PC-3 (cell line): ENCODE data around the gene CXorf65. TPM values are rescaled to one million over a fixed set of nuclear protein-coding genes. Genes with fewer than 3 reads are reported as not detected.

ENCODE experiments used
- ATAC-seq: fragments of 200-7000 bp; cut with Tn5 transposase; 2 replicates; pipeline ENCODE4 v1.9.1; 2020; ENCODE audit warnings: mild to moderate bottlenecking, moderate library complexity
- BruUV-seq: library from RNA; stranded (reverse); fragments of 400-500 nt; replicated peaks from 2 replicates; lab custom pipeline; 2021; lab: Mats Ljungman, UMichigan
- CTCF ChIA-PET: fragments of 300-600 bp; sonication (Branson Sonifier 250); formaldehyde crosslinking; loops from one replicate; lab custom pipeline; 2022; ENCODE audit warnings: antibody characterized with exemption; lab: Charles Lee
- POLR2A ChIA-PET: fragments of 300-600 bp; sonication (Branson Sonifier 250); formaldehyde crosslinking; loops from one replicate; lab custom pipeline; 2022; ENCODE audit warnings: antibody characterized with exemption; ENCODE audit not compliant: unreplicated experiment; lab: Charles Lee
- DNase-seq: peaks from one replicate; pipeline ENCODE4 v3.0.0-alpha.2; 2015
- H2AFZ ChIP-seq: fragments of 300-600 bp; sonication (generic); 2 replicates; pipeline ENCODE4 v1.6.0; 2016; ENCODE audit warnings: antibody characterized with exemption, low read length
- H3F3A ChIP-seq: fragments of 300-600 bp; sonication (generic); one replicate; pipeline ENCODE4 v1.6.0; 2017; ENCODE audit warnings: antibody characterized with exemption, low read length, control low read depth, mild to moderate bottlenecking; ENCODE audit not compliant: unreplicated experiment
- H3K27ac ChIP-seq: fragments of 300-600 bp; sonication (generic); 2 replicates; pipeline ENCODE4 v1.5.1; 2016; ENCODE audit warnings: mild to moderate bottlenecking, low read length
- H3K27me3 ChIP-seq: fragments of 300-600 bp; sonication (generic); 2 replicates; pipeline ENCODE4 v1.6.1; 2016; ENCODE audit warnings: low read length, mixed read lengths
- H3K36me3 ChIP-seq: fragments of 300-600 bp; sonication (generic); 2 replicates; pipeline ENCODE4 v1.6.1; 2016; ENCODE audit warnings: low read depth, mixed run types, low read length, mixed read lengths
- H3K4me1 ChIP-seq: fragments of 300-600 bp; sonication (generic); 2 replicates; pipeline ENCODE4 v1.5.1; 2016; ENCODE audit warnings: low read length; ENCODE audit not compliant: insufficient read depth
- H3K4me2 ChIP-seq: fragments of 300-600 bp; sonication (generic); 2 replicates; pipeline ENCODE4 v1.6.0; 2016; ENCODE audit warnings: low read length
- H3K4me3 ChIP-seq: fragments of 300-600 bp; sonication (generic); 2 replicates; pipeline ENCODE4 v1.5.1; 2016; ENCODE audit warnings: mild to moderate bottlenecking, low read length, mixed read lengths
- H3K79me2 ChIP-seq: fragments of 300-600 bp; sonication (generic); 2 replicates; pipeline ENCODE4 v1.6.1; 2017; ENCODE audit warnings: low read length, mixed read lengths
- H3K9ac ChIP-seq: fragments of 300-600 bp; sonication (generic); 2 replicates; pipeline ENCODE4 v1.6.0; 2016; ENCODE audit warnings: mild to moderate bottlenecking, low read length
- H3K9me2 ChIP-seq: fragments of 300-600 bp; sonication (generic); replicated peaks from 2 replicates; pipeline ENCODE4 v1.6.1; 2016; ENCODE audit warnings: mixed run types, low read length, mixed read lengths
- H3K9me3 ChIP-seq: fragments of 300-600 bp; sonication (generic); 2 replicates; pipeline ENCODE4 v1.6.1; 2016; ENCODE audit warnings: low read length, mixed read lengths
- H4K20me1 ChIP-seq: fragments of 300-600 bp; sonication (generic); 2 replicates; pipeline ENCODE4 v1.6.1; 2016; ENCODE audit warnings: low read length, mixed read lengths
- CTCF ChIP-seq: fragments of 300-600 bp; sonication (generic); conservative IDR thresholded peaks from 2 replicates; pipeline ENCODE4 v1.5.1; 2017; ENCODE audit warnings: antibody characterized with exemption, low read depth, mild to moderate bottlenecking, low read length
- EZH2 ChIP-seq: fragments of 300-600 bp; sonication (generic); IDR thresholded peaks from one replicate; pipeline ENCODE4 v1.6.1; 2017; ENCODE audit warnings: antibody characterized with exemption, mild to moderate bottlenecking, low read length; ENCODE audit not compliant: unreplicated experiment
- EZH2phosphoT487 ChIP-seq: fragments of 300-600 bp; sonication (generic); IDR thresholded peaks from 2 replicates; pipeline ENCODE4 v1.6.1; 2018; ENCODE audit warnings: mild to moderate bottlenecking, antibody characterized with exemption, low read length, borderline replicate concordance
- intact Hi-C: fragments of 100-400 bp; cut with micrococcal nuclease; formaldehyde crosslinking; loops from 2 replicates; pipeline ENCODE4 v1.9.0; 2023
- total RNA-seq: library from RNA; depleted of rRNA; stranded (reverse); fragments of >200 nt; gene quantifications from 2 replicates; pipeline ENCODE4 v1.2.3, GENCODE V29; 2014

Gene CXorf65
- total RNA-seq, 1 experiment from 2014 or later = not detected

DNA sequence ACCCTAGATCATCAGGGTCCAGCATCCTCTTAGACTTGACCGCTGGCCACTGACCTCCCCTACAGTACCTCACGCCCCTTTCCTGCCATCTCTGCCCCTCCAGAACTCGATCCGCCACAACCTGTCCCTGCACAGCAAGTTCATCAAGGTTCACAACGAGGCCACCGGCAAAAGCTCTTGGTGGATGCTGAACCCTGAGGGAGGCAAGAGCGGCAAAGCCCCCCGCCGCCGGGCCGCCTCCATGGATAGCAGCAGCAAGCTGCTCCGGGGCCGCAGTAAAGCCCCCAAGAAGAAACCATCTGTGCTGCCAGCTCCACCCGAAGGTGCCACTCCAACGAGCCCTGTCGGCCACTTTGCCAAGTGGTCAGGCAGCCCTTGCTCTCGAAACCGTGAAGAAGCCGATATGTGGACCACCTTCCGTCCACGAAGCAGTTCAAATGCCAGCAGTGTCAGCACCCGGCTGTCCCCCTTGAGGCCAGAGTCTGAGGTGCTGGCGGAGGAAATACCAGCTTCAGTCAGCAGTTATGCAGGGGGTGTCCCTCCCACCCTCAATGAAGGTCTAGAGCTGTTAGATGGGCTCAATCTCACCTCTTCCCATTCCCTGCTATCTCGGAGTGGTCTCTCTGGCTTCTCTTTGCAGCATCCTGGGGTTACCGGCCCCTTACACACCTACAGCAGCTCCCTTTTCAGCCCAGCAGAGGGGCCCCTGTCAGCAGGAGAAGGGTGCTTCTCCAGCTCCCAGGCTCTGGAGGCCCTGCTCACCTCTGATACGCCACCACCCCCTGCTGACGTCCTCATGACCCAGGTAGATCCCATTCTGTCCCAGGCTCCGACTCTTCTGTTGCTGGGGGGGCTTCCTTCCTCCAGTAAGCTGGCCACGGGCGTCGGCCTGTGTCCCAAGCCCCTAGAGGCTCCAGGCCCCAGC is 5.7 kb downstream of the CXorf65 start:
- H3K27me3 ChIP-seq = no peaks in the 10 kb centered on the region
- H3K79me2 ChIP-seq = no peaks in the 10 kb centered on the region
- CTCF ChIA-PET = no interaction called here
- no peaks in the 10 kb centered on the region for H3K36me3 ChIP-seq
- no peaks in the 10 kb centered on the region for H3F3A ChIP-seq
- H3K9me2 ChIP-seq = no peaks in the 10 kb centered on the region
- POLR2A ChIA-PET = no interaction called here
- TF ChIP-seq EZH2 = no peak
- no peak for TF ChIP-seq CTCF
- TF ChIP-seq EZH2phosphoT487 = no peak
- H4K20me1 ChIP-seq = no peaks in the 10 kb centered on the region
- H2AFZ ChIP-seq = no peak overlapping the region
- no peak overlapping the region for H3K4me2 ChIP-seq
- intact Hi-C loops = no loop called here
- BruUV-seq = no TSS peak
- H3K4me3 ChIP-seq = no peak overlapping the region
- ATAC-seq (no peak), DNase-seq (no peak)
- no peak overlapping the region for H3K27ac ChIP-seq
- H3K4me1 ChIP-seq = no peaks in the 10 kb centered on the region; the same call in 1 of the 2 replicates
- no peak overlapping the region for H3K9ac ChIP-seq
- no peaks in the 10 kb centered on the region for H3K9me3 ChIP-seq

DNA sequence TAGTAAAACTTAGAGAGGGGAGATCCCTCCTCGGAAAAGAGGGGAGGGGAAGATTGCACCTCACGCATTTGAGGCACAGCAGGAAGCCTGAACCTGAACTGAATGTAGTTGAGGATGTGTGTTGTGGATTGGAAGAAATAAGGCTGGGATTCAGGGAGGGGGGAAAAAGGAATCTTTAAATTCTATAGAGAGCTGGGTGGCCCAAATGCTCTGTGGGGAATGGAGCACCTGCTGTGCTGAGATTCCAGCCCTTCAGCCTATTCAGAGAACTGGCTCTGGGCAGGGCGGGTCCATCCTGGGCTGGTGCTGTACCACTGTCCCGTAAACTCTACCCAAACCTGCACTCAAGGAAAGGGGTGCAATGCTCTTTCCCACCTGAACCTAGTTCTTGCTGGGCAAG is 6.8 kb downstream of the CXorf65 start:
- TF ChIP-seq CTCF = no peak
- no peak for TF ChIP-seq EZH2phosphoT487
- no peak for TF ChIP-seq EZH2
- no peaks in the 10 kb centered on the region for H3K27me3 ChIP-seq
- intact Hi-C loops = no loop called here
- H3K4me2 ChIP-seq = no peak overlapping the region
- no peaks in the 10 kb centered on the region for H4K20me1 ChIP-seq
- H3K36me3 ChIP-seq = no peaks in the 10 kb centered on the region
- POLR2A ChIA-PET = no interaction called here
- CTCF ChIA-PET = no interaction called here
- H3K4me1 ChIP-seq = peaks cover 5% of the 10 kb centered on the region
- no peak overlapping the region for H3K9ac ChIP-seq
- no peak overlapping the region for H3K27ac ChIP-seq
- no peaks in the 10 kb centered on the region for H3K9me2 ChIP-seq
- H3K9me3 ChIP-seq = no peaks in the 10 kb centered on the region
- ATAC-seq (no peak), DNase-seq (no peak)
- no TSS peak for BruUV-seq
- H3K79me2 ChIP-seq = no peaks in the 10 kb centered on the region
- H3K4me3 ChIP-seq = no peak overlapping the region
- no peak overlapping the region for H2AFZ ChIP-seq
- H3F3A ChIP-seq = no peaks in the 10 kb centered on the region

GRCh38 chrX:71098951-71099506 is 7.5 kb downstream of the CXorf65 start:
- TF ChIP-seq CTCF (no peak), EZH2 (no peak), EZH2phosphoT487 (no peak)
- no peak overlapping the region for H3K9ac ChIP-seq
- no peak overlapping the region for H3K4me3 ChIP-seq
- intact Hi-C loops = loop anchor here (1.0 kb wide), 1 partner anchor 80 kb away; no protein-coding TSS in a partner anchor
- H3K79me2 ChIP-seq = no peaks in the 10 kb centered on the region
- ATAC-seq = no peak
- CTCF ChIA-PET = no interaction called here
- H3K9me2 ChIP-seq = no peaks in the 10 kb centered on the region
- H3K36me3 ChIP-seq = no peaks in the 10 kb centered on the region
- H3K4me1 ChIP-seq = peaks cover 5% of the 10 kb centered on the region
- no peak overlapping the region for H2AFZ ChIP-seq
- H3K9me3 ChIP-seq = no peaks in the 10 kb centered on the region
- no TSS peak for BruUV-seq
- no peaks in the 10 kb centered on the region for H4K20me1 ChIP-seq
- H3K27ac ChIP-seq = no peak overlapping the region
- DNase-seq = no peak
- no peaks in the 10 kb centered on the region for H3F3A ChIP-seq
- H3K4me2 ChIP-seq = no peak overlapping the region
- POLR2A ChIA-PET = no interaction called here
- H3K27me3 ChIP-seq = no peaks in the 10 kb centered on the region
